HG03442 (cell line): ENCODE data around the gene USP22.

Experiments
- ATAC-seq: cut with Tn5 transposase; IDR thresholded peaks from one replicate; pipeline ENCODE4 v1.9.1; 2021; ENCODE audit warnings: mild to moderate bottlenecking, moderate library complexity; ENCODE audit not compliant: unreplicated experiment

Gene USP22

DNA sequence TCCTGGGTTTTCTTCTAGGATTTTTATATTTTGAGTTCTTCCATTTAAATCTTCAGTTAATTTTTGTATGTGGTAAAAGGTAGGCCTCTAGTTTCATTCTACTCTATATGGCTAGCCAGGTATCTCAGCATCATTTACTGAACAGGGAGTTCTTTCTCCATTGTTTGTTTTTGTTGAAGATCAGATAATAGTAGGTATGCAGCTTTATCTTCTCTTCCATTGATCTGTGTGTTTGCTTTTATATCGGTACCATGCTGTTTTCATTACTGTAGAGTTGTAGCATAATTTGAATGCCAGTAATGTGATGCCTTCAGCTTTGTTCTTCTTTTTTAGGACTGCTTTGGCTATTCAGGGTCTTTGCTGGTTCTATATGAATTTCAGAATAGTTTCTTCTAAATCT lies 77.3 kb downstream of the USP22 start:
- ATAC-seq = no peak

DNA sequence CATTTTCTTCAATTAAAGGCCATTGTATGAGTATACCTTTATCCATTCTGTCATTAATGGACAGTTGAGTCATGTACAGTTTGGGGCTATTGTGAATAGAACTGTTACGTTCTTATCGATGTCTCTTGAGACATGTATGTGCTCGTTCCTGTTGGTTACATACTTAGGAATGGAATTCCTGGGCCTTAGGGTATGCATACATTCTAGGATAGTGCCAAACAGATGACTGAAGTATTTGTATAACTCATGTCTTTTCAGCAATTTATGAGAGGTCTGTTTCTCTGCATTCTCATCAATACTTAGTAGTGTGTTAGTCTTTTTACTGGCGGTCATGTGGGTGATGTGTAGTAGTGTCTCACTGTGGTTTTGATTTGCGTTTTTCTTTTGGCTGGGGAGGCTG lies 81.2 kb downstream of the USP22 start:
- no peak for ATAC-seq

DNA sequence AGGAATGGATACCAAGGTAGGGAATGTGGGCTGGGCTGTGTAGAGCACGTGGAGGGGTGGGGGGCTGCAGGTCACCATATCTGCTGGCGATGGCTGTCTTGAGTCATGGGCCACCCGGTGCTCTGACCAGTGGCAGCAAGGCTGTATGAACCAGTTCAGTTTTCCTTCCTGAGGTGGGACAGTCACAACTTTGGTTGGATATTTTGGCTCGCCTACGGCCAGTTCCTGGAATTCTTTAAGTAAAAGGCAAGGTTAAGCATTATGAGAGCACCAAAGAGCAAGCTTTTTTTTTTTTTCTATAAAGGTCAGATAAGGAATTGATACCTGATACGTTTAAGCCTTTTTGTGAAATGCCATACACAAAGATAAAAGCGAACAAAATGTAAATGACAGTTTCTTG lies 81.9 kb downstream of the USP22 start:
- ATAC-seq = no peak

DNA sequence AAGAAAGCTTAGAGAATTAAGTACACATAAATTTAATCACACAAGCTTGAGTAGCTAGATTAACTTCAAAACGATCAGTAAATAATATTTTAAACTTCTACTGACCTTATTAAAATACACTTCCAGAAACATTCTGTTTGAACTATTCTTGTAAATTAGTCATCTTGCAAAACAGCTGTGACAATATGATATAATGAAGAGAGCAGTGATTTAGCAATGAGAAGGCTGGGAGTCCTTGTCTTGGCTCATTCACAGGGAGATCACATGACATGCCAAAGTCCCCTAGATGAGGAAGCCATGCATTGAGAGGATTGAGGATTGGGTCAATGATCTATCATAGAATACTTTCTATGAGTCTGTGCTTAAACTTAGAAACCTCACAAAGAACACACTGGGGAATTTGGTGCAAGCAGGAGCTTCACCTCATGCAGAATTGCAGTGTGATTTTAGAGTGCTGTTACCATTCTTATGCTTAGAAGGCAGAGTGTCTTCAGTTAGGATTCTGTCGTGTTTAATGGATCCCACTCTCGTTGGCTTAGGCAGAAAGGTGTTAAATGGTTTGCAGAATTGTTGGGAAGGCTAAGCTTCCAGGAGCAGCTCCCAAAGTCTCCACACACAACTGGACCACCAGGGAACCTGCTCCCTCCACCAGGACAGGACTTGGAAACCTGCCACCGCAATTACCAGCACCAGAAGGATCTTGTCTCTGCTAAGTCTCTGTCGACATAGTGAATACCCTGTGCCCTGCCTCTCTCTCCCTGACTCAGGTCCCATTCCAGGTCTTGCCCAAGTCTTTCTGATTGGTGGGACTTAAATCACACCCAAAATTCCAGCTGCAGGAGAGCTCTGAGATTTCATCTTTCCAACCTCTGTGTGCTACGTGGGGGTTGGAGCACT lies 87.1 kb downstream of the USP22 start:
- no peak for ATAC-seq

DNA sequence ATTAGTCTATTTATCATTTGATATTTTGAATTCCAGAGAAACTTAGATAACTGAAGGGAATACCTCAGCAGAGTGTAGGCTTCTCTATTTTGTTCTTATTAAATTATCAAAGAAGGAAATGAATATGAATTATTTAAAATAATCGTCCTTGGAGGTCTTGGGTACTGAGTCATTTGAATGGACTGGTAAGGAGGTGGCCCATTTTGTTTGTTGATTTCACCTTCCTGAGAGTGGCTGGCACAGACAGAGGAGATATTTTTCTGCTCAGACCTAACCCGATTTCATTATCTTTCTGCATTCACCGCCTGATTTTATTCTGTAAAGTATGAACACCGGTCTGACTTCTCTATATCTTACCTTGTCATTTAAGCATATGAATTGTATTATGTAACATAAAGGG lies 88.0 kb downstream of the USP22 start:
- no peak for ATAC-seq

DNA sequence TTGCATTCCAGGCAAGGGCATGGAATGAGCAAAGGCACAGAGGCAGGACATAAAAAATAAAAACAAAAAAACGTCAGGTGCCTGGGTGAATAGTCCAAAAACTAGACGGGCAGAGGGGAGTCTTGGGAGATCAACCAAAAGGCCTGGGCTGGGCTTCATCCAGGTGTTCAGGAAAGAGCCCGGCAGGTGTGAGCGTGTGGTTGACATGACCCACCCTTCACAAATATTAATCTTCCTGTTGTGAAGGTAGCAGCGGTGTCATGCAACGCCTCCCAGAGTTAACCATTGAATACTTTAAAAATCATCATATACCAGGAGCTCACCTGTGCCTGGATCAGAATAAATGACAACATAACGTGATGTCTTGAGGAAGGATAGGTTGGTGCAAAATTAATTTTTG lies 90.6 kb downstream of the USP22 start:
- no peak for ATAC-seq
